ENCODE data around the gene ASTN2. TPM values are rescaled to one million over a fixed set of nuclear protein-coding genes. Genes with fewer than 3 reads are reported as not detected.
A peak's percentile ranks its signal among the peaks of the same experiment; 100 is the strongest.

ASTN2 gene, protein sequence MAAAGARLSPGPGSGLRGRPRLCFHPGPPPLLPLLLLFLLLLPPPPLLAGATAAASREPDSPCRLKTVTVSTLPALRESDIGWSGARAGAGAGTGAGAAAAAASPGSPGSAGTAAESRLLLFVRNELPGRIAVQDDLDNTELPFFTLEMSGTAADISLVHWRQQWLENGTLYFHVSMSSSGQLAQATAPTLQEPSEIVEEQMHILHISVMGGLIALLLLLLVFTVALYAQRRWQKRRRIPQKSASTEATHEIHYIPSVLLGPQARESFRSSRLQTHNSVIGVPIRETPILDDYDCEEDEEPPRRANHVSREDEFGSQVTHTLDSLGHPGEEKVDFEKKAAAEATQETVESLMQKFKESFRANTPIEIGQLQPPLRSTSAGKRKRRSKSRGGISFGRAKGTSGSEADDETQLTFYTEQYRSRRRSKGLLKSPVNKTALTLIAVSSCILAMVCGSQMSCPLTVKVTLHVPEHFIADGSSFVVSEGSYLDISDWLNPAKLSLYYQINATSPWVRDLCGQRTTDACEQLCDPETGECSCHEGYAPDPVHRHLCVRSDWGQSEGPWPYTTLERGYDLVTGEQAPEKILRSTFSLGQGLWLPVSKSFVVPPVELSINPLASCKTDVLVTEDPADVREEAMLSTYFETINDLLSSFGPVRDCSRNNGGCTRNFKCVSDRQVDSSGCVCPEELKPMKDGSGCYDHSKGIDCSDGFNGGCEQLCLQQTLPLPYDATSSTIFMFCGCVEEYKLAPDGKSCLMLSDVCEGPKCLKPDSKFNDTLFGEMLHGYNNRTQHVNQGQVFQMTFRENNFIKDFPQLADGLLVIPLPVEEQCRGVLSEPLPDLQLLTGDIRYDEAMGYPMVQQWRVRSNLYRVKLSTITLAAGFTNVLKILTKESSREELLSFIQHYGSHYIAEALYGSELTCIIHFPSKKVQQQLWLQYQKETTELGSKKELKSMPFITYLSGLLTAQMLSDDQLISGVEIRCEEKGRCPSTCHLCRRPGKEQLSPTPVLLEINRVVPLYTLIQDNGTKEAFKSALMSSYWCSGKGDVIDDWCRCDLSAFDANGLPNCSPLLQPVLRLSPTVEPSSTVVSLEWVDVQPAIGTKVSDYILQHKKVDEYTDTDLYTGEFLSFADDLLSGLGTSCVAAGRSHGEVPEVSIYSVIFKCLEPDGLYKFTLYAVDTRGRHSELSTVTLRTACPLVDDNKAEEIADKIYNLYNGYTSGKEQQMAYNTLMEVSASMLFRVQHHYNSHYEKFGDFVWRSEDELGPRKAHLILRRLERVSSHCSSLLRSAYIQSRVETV (N-terminal part only)
- total RNA-seq, result 100 to 1,000 TPM; 117 to 157 TPM
- 55.7 TPM for polyA plus RNA-seq (ENCODE audit: insufficient read depth, low read depth, low replicate concordance)
- long read RNA-seq, donor 1, full-length matches to known transcripts, result 6 of 11 reads
- long read RNA-seq, donor 1, partial matches to known transcripts, result 5 of 11 reads
- long read RNA-seq, donor 1, other reads (novel, unspliced or antisense), result 0 of 11 reads
- long read RNA-seq, donor 2, result 0 reads

DNA sequence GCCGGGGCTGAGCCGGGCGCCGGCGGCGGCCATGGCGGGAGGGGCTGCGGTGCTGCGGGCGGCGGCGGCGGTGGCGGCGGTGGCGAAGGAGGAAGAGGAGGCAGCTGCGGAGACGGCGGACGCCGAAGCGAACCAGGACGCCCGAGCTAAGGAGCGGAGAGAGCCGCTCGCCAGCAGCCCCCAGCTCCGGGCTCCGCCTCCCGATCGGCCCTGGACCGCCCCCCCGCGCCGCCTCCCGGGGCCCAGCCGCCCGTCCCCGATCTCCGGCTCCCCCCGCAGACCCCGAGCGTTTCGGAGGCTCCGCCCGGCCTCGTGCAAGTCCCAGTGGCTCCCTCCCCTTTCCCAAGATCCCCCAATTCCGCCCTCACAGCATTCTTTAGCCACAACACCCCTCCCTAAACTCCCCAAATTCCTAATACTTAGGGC, at the start of gene ASTN2:
Gene ASTN2 (minus strand): TSS at position 152 of the 426 bp plus-strand sequence. CDS start 119 bp downstream, at position 33.
- Histone ChIP-seq H3K27ac (no peak within 1 kb of the TSS), H3K4me1 (peaks cover 7% of the 10 kb centered on the region), H3K27me3 (no peaks in the 10 kb centered on the region), H3K4me3 (peak within 1 kb of the TSS; percentile 45 to 68), H3K36me3 (ENCODE audit: low read depth, missing control alignments) (no peaks in the 10 kb centered on the region), H3K9me3 (no peaks in the 10 kb centered on the region)
- DNase-seq, result peak; percentile 57
- 0 to 1% methylated on average over 26 to 47 of the region's 48 CpGs for WGBS, 2 donors
- no peak for TF ChIP-seq POLR2A (IDR thresholded peaks at IDR 0.05)
- TF ChIP-seq, protein P1, sequence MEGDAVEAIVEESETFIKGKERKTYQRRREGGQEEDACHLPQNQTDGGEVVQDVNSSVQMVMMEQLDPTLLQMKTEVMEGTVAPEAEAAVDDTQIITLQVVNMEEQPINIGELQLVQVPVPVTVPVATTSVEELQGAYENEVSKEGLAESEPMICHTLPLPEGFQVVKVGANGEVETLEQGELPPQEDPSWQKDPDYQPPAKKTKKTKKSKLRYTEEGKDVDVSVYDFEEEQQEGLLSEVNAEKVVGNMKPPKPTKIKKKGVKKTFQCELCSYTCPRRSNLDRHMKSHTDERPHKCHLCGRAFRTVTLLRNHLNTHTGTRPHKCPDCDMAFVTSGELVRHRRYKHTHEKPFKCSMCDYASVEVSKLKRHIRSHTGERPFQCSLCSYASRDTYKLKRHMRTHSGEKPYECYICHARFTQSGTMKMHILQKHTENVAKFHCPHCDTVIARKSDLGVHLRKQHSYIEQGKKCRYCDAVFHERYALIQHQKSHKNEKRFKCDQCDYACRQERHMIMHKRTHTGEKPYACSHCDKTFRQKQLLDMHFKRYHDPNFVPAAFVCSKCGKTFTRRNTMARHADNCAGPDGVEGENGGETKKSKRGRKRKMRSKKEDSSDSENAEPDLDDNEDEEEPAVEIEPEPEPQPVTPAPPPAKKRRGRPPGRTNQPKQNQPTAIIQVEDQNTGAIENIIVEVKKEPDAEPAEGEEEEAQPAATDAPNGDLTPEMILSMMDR (IDR thresholded peaks at IDR 0.05), result no peak
- intact Hi-C loops (cut with DNase I; ENCODE audit: low total_unique reads), result no loop called here

DNA sequence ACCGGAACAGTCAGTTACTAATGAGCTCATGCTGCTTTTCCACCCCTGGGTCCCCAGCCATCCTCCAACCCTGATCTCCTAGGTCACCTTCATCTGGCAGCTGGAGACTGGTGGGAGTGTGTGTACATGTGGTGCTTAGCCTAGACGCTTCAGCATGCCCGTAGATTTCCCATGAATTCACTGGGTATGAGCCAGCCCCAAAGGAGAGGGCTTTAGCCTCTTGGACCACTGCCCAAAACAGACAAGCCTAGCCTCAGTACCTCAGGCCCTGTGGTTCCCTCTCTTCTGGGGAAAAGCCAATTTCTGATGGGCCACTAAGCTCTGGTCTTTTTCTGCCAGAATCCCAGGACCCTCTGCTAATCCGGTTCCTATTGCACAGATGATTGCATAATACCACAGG, 48.0 kb upstream of the ASTN2 start:
- no peaks in the 10 kb centered on the region for H3K36me3 ChIP-seq (ENCODE audit: low read depth, missing control alignments)
- H3K27me3 ChIP-seq, result no peaks in the 10 kb centered on the region
- H3K4me3 ChIP-seq, result no peak overlapping the region
- no peak for TF ChIP-seq POLR2A (IDR thresholded peaks at IDR 0.05)
- TF ChIP-seq, protein P1 (IDR thresholded peaks at IDR 0.05), result no peak
- intact Hi-C loops (cut with DNase I; ENCODE audit: low total_unique reads), result no loop called here
- H3K9me3 ChIP-seq, result no peaks in the 10 kb centered on the region
- WGBS, 2 donors, result 36 to 44% methylated on average over 4 of the region's 4 CpGs
- DNase-seq, result no peak
- H3K27ac ChIP-seq, result no peak overlapping the region
- H3K4me1 ChIP-seq, result no peaks in the 10 kb centered on the region

DNA sequence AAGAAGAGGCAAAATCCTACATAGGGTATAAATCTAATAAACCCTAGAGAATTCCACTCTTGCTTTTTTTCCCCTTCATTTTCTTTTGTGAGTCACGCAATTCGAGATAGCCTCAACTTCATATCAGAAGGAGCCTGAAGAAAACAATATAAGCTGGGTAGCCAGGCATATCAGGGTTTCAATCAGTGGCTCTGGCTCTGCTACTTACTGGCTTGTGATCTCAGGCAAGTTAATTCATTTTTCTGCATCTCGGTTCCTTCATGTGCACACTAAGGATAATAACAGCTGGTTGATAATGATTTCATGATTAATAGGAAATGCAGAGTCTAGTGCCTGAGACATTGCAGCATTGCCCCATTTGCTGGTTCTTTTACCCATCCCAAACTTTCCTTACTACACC, 46.5 kb upstream of the ASTN2 start:
- DNase-seq, result no peak
- Histone ChIP-seq H3K4me3 (no peak overlapping the region), H3K27me3 (no peaks in the 10 kb centered on the region), H3K9me3 (no peaks in the 10 kb centered on the region), H3K4me1 (no peaks in the 10 kb centered on the region), H3K36me3 (ENCODE audit: low read depth, missing control alignments) (no peaks in the 10 kb centered on the region), H3K27ac (no peak overlapping the region)
- TF ChIP-seq POLR2A (IDR thresholded peaks at IDR 0.05), result no peak
- TF ChIP-seq, protein P1 (IDR thresholded peaks at IDR 0.05), result no peak
- WGBS, 2 donors, result 79 to 81% methylated on average over 3 of the region's 3 CpGs
- intact Hi-C loops (cut with DNase I; ENCODE audit: low total_unique reads), result no loop called here

DNA sequence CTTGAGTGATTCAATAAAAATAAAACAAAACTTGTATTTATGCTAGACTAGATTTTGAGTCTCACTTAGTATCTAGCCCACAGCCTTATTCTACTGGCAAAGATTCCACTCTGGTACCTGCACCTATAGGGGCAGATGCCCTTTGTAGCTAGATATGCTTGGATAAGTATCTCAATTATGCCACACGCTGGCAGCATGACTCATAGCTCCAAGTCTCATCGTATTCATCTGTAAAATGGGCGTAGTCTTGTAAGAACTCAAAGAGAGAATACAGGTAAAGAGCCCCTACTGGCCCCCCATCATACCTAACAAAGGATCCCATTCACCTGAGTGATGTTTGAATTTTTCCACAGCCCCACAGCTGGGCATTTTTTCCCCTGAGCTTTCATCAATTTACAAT, 45.9 kb upstream of the ASTN2 start:
- H3K4me1 ChIP-seq, result no peaks in the 10 kb centered on the region
- no peak overlapping the region for H3K27ac ChIP-seq
- H3K9me3 ChIP-seq, result no peaks in the 10 kb centered on the region
- H3K27me3 ChIP-seq, result no peaks in the 10 kb centered on the region
- no peaks in the 10 kb centered on the region for H3K36me3 ChIP-seq (ENCODE audit: low read depth, missing control alignments)
- no peak for DNase-seq
- 82 to 93% methylated on average over 3 of the region's 3 CpGs for WGBS, 2 donors
- H3K4me3 ChIP-seq, result no peak overlapping the region
- intact Hi-C loops (cut with DNase I; ENCODE audit: low total_unique reads), result no loop called here
- TF ChIP-seq, protein P1 (IDR thresholded peaks at IDR 0.05), result no peak

All from testis (tissue), 5 donors.